Left lobe of liver (tissue), 2 donors: Measurements from ENCODE around the gene RSPH9. TPM values are rescaled to one million over a fixed set of nuclear protein-coding genes. Genes with fewer than 3 reads are reported as not detected.
"Not testable (repeated sequence)": the region's sequence is repeated elsewhere in the genome, so short reads cannot be mapped to it uniquely, and the experiment has no call there.

ENCODE experiments used
- ATAC-seq: fragments of 200-7000 bp; cut with Tn5 transposase; one replicate; pipeline ENCODE4 v1.9.1; 2020; ENCODE audit warnings: mild to moderate bottlenecking, moderate library complexity
- DNase-seq: peaks from one replicate; pipeline ENCODE4 v3.0.0-alpha.2; 2020; ENCODE audit warnings: low spot score
- total RNA-seq: library from RNA; stranded (reverse); gene quantifications from one replicate; pipeline ENCODE4 v1.2.1, GENCODE V29; 2021
- donor health status: DM: no; HTN: no; CAD: no; lungs with moderate emphysema.
- donor health status: DM: no; HTN: yes; CAD: no.

RSPH9 gene
- total RNA-seq, 1 donor from 2014 or later: not detected

GRCh38 chr6:43628393-43629103 lies 16.3 kb upstream of the RSPH9 start:
- no peak for ATAC-seq
- peak; percentile 58 for DNase-seq

- DNase-seq (peak; percentile 99), ATAC-seq (peak; percentile 86)
These were observed 15.7 kb upstream of the RSPH9 start, which contains the start of gene GTPBP2 for GRCh38 chr6:43629104-43629504. Gene GTPBP2 (minus strand): TSS chr6:43629264. CDS start chr6:43629162, 102 bp downstream.

GRCh38 chr6:43629505-43630300 lies 15.1 kb upstream of the RSPH9 start:
- DNase-seq: peak; percentile 97
- peak; percentile 84 for ATAC-seq

- no peak for ATAC-seq
- DNase-seq: no peak
These were observed 13.7 kb upstream of the RSPH9 start for GRCh38 chr6:43630980-43631619.

GRCh38 chr6:43633002-43633401 lies 11.8 kb upstream of the RSPH9 start:
- ATAC-seq, DNase-seq: not testable (repeated sequence)

DNA sequence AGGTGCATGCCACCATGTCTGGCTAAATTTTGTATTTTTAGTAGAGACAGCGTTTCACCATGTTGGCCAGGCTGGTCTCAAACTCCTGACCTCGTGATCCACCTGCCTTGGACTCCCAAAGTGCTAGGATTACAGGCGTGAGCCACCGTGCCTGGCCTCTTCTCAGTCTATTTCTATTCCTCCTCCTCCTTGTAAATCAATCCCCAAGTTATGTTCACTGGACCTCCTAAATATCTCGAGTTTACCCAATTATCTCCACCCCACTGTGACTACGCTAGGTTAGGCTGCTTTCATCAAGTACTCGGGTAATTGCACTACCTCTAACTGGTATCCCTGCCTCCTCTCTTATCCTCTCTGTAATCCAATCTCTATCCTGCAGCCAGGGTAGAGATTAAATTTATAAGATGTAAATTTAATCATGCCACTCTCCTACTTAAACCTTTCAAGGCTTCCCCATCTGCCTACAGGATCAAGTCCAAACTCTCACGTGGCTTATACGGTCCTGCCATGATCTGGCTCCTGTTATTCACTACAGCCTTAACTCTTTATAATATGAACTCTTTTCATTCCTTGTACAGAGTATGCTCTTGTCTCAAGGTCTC lies 10.0 kb upstream of the RSPH9 start:
- no peak for ATAC-seq

GRCh38 chr6:43635387-43636307 lies 9.2 kb upstream of the RSPH9 start, which contains the start of gene MAD2L1BP:
Gene MAD2L1BP (plus strand): TSS chr6:43635840. CDS start chr6:43635876, 36 bp downstream.
- DNase-seq: peak; percentile 88

More for the DNA sequence above, 10.0 kb upstream of the RSPH9 start:
- no peak for DNase-seq

DNA sequence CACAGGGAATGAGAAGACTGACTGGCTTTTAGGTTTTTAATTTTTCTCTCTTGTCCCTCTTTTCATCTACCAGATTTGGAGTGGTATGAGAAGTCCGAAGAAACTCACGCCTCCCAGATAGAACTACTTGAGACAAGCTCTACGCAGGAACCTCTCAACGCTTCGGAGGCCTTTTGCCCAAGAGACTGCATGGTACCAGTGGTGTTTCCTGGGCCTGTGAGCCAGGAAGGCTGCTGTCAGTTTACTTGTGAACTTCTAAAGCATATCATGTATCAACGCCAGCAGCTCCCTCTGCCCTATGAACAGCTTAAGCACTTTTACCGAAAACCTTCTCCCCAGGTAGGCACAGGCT lies 8.6 kb upstream of the RSPH9 start:
- DNase-seq (no peak), ATAC-seq (peak; percentile 3)

More at GRCh38 chr6:43635387-43636307, 9.2 kb upstream of the RSPH9 start, which contains the start of gene MAD2L1BP:
- ATAC-seq: peak; percentile 94

DNA sequence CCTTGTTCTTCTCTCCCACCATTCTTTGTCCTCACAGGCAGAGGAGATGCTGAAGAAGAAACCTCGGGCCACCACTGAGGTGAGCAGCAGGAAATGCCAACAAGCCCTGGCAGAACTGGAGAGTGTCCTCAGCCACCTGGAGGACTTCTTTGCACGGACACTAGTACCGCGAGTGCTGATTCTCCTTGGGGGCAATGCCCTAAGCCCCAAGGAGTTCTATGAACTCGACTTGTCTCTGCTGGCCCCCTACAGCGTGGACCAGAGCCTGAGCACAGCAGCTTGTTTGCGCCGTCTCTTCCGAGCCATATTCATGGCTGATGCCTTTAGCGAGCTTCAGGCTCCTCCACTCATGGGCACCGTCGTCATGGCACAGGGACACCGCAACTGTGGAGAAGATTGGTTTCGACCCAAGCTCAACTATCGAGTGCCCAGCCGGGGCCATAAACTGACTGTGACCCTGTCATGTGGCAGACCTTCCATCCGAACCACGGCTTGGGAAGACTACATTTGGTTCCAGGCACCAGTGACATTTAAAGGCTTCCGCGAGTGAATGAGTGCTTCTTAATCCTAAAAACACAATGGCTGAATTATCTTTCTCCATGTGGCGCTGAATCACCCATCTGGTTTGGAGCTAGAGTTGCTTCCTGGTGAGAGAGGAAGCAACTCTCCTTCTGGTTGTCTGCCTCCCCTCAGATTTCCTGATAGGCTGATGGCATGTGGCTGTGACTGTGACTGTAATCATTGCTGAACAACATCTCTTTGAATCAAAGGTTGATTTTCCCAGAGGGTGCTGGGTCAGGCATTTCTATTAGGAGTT lies 4.6 kb upstream of the RSPH9 start:
- ATAC-seq: no peak

DNA sequence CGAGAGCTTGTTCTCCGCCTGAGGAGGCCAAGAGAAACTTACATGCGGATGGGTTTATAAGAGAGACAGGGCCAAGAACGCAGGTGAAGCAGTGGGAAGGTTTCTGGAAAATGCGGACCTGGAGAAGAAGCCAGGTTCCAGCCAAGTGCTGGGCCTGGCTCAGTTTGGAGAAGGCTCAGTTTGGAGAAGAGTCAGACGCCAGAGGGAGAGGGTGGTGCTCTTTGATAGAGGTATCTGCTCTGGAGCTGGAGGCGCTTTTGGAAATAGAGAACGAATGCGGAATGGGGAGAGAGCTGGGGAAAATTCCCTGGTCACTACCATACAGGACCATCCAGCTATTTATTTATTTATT lies 753 bp downstream of the RSPH9 start:
- ATAC-seq: no peak
- DNase-seq: no peak

More for the DNA sequence above, 4.6 kb upstream of the RSPH9 start:
- DNase-seq: no peak

DNA sequence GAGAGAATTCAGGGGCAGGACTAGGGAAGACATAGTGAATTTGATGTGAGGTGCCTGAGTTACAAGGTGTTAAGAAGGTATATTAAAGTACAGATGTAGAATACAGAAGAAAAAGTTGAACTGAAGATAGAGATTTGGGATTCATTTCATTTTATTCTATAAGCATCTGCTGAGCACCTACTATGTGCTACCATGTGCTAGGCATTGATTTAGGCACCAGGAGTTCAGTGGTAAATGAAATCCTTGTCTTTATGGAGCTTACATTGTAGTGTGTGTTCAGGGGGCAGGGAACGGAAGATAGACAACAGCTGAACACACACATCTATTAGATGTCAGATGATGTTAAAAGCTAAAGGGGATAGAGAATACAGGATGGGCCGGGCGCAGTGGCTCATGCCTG lies 2.8 kb downstream of the RSPH9 start:
- no peak for ATAC-seq

GRCh38 chr6:43648248-43648647 lies 3.4 kb downstream of the RSPH9 start:
- ATAC-seq (no peak), DNase-seq (no peak)

More for the DNA sequence above, 2.8 kb downstream of the RSPH9 start:
- no peak for DNase-seq

DNA sequence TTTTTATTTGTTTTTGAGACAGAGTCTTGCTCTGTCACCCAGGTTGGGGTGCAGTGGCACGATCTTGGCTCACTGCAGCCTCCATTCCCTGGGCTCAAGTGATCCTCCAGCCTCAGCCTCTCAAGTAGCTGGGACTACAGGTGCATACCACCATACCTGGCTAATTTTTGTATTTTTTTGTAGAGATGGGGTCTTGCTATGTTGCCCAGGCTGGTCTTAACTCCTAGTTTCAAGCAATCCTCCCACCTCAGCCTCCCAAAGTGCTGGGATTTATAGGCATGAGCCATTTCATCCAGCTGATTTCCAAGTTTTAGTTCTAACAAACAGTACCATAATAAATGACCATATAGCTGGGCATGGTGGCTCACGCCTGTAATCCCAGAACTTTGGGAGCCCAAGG lies 8.0 kb downstream of the RSPH9 start:
- not testable (repeated sequence) for ATAC-seq, DNase-seq

DNA sequence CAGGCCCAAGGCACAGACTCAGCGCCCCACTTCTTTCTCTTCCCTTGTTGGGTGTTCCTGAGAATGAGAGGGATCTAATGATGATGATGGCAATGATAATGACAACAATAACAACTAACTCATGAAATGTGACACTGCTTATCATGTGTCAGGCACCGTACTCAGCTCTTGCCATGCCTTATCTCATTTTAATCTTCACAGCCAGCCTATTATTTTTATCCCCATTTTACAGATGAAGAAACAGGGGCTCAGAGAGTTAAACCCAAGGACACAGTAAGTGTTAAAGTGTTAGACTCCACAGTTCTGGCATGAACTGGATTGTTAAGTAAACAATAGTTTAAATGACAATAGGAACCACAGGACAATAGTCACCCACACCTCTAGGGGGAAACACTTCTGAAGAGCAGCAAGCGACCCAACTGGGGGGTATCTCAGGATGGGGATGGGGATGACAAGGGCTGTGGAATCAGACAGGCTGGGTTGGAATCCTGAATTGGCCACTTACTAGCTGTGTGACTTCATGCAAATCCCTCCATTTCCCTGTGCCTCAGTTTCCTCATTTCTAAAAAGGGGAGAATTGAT lies 12.5 kb downstream of the RSPH9 start:
- no peak for DNase-seq
- no peak for ATAC-seq

GRCh38 chr6:43658161-43658560 lies 13.3 kb downstream of the RSPH9 start:
- no peak for ATAC-seq
- no peak for DNase-seq

- not testable (repeated sequence) for ATAC-seq, DNase-seq
These were observed 18.1 kb downstream of the RSPH9 start for GRCh38 chr6:43662948-43663347.

DNA sequence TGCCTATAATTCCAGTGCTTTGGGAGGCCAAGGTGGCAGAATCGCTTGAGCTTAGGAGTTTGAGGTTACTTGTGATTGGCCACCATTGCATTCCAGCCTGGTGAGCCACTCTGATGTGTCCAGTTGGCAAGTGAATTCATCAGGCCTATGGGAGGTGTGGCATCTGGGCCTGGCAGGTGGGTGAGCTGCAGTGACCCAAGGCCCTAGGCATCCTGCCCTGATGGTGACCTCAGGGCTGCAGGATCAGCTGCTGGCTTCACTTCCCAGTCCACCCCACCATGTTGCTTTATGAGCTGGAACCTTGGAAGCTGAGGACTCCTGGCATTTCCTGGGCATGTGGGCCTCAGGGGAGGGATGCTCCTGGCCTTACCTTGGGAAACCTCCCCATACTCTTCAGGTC lies 20.5 kb downstream of the RSPH9 start:
- no peak for DNase-seq
- no peak for ATAC-seq

- no peak for DNase-seq
- no peak for ATAC-seq
These were observed 21.5 kb downstream of the RSPH9 start for GRCh38 chr6:43666196-43666920.
